GM12892 (cell line): Measurements from ENCODE around the gene SRI.

Experiments used
- POLR2A ChIP-seq: IDR thresholded peaks from 2 replicates; pipeline ENCODE4 v1.6.1; 2011; ENCODE audit warnings: low read depth, low read length, control low read depth
- POLR2AphosphoS5 ChIP-seq: IDR thresholded peaks from 2 replicates; pipeline ENCODE4 v1.6.1; 2011; ENCODE audit warnings: low read depth, low read length, control low read depth
- TAF1 ChIP-seq: IDR thresholded peaks from 2 replicates; pipeline ENCODE4 v1.6.1; 2011; ENCODE audit warnings: low read depth, mild to moderate bottlenecking, control low read depth, low read length, borderline replicate concordance

- TF ChIP-seq POLR2A = no peak
- no peak for TF ChIP-seq POLR2AphosphoS5
- TF ChIP-seq TAF1 = no peak
Measured at GRCh38 chr7:88223265-88223664, 3.4 kb upstream of the SRI start.
